ENCODE measurements around the gene TMPRSS6. TPM values are rescaled to one million over a fixed set of nuclear protein-coding genes. Genes with fewer than 3 reads are reported as not detected.

Gene TMPRSS6
- total and polyA plus RNA-seq, 4 experiments from 2014 or later: 0.61 to 0.90 TPM; not detected in 2

DNA sequence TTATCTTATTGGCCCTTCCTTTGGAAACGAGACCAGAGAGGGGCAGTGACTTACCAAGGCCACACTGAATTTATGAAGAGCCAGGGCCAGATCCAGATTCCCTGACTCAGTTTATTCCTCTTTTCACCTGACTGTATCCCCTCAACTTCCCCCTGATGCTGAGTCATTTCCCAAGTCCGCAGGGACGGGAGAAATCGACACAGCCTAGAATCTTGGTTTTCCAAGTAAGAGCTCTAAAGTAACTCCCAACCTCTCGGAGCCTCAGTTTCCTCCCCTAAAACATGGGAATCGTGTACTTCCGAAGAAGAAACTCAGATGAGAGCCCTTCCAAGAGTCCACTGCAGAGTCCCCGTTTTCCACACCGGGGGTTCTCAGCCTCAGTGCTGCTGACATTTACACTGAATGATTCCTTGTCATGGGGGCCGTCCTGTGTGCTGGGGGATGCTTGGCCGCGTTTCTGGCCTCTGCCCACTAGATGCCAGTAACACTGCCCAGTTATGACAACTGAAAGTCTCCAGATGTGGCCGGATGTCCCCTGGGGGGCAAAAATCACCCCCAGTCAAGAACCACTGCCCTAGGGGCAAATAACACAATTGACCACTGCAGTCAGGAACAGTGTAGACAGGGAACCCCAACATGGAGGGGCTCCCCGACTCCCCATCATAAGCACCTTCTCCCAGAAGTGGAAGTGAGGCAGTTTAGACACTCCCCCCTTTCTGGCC, 78.8 kb downstream of the TMPRSS6 start:
- intact Hi-C loops (cut with micrococcal nuclease): no loop called here
- peaks cover 0 to 5% of the 10 kb centered on the region in 2 donors for H3K27me3 Mint-ChIP-seq
- DNase-seq: no peak

DNA sequence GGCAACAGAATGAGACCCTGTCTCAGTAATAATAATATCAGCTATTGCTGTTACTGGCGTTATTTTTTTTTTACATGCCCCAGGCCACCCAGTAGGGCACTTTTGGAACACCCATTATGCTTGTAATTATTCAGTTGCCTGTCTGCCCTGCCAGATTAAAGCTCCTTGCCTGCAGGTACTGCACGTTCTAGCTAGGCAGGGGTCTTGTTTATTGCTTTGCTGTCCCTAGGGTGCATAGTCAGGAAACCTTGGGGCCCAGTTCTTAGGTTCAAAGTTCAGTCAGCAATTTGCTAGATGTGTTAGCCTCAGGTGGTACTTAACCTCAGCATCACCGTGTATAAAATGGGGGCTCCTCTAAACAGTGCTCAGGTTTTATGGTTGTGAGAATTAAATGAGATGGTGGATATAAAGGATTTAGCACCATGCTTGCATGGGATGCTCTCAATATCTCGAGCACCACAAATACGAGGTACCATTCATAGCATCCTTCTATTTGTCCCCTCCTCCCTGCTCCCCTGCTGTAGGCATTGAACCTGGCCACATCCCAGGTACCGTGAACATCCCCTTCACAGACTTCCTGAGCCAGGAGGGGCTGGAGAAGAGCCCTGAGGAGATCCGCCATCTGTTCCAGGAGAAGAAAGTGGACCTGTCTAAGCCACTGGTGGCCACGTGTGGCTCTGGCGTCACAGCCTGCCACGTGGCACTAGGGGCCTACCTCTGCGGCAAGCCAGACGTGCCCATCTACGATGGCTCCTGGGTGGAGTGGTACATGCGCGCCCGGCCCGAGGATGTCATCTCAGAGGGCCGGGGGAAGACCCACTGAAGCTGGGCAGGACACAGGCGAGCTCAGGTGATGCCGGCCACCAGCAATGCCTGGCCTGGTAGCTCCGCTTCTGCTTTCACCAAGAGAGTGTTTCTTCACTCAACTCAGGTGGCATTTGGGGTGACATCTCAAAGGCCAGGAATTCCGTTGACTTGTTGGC, 80.5 kb downstream of the TMPRSS6 start:
- no peak overlapping the region for H3K4me3 Mint-ChIP-seq
- H3K9me3 Mint-ChIP-seq: peaks cover 0 to 2% (median 0%) of the 10 kb centered on the region in 8 donors
- H3K4me1 Mint-ChIP-seq: peaks cover 0 to 1% (median 0%) of the 10 kb centered on the region in 4 donors
- no peak overlapping the region for H3K27ac Mint-ChIP-seq
- no peaks in the 10 kb centered on the region for H3K9me3 ChIP-seq (ENCODE audit: control insufficient read depth in 1 of 2, low read length in 2 of 2)
- H3K27me3 ChIP-seq (ENCODE audit: insufficient read depth, low read length): no peaks in the 10 kb centered on the region
- H3K36me3 Mint-ChIP-seq: no peaks in the 10 kb centered on the region
- POLR2A ChIA-PET (ENCODE audit: partially characterized antibody): no interaction called here
- H3K27me3 Mint-ChIP-seq: no peaks in the 10 kb centered on the region
- CTCF ChIA-PET (ENCODE audit: partially characterized antibody): interaction anchor here (1.3 kb wide), 1 partner anchor 9 kb away, joined by 4 read pairs; no protein-coding TSS in a partner anchor
- no peaks in the 10 kb centered on the region for H3K4me1 ChIP-seq (ENCODE audit: insufficient read depth, low read length)
- no peaks in the 10 kb centered on the region for H3K36me3 ChIP-seq (ENCODE audit: insufficient read depth, low read length)
- no peak for DNase-seq
- no peak overlapping the region for H3K27ac ChIP-seq (ENCODE audit: low read depth, low read length)
- intact Hi-C loops (cut with micrococcal nuclease): no loop called here
- H3K4me3 ChIP-seq (ENCODE audit: low read length in 2 of 2): no peak overlapping the region

More for the DNA sequence above, 78.8 kb downstream of the TMPRSS6 start:
- ChIA-PET CTCF (ENCODE audit: partially characterized antibody) (interaction anchor here (1.3 to 1.9 kb wide), 3 partner anchors 9 to 14 kb away, joined by 3 to 5 read pairs (median 4); no protein-coding TSS in a partner anchor), POLR2A (ENCODE audit: partially characterized antibody) (no interaction called here)
- no peaks in the 10 kb centered on the region for H3K4me1 Mint-ChIP-seq
- H3K9me3 ChIP-seq (ENCODE audit: control insufficient read depth in 1 of 2, low read length in 2 of 2): no peaks in the 10 kb centered on the region
- H3K4me1 ChIP-seq (ENCODE audit: insufficient read depth, low read length): no peaks in the 10 kb centered on the region
- H3K4me3 Mint-ChIP-seq: no peak overlapping the region
- H3K27ac ChIP-seq (ENCODE audit: low read depth, low read length): no peak overlapping the region
- H3K27me3 ChIP-seq (ENCODE audit: insufficient read depth, low read length): no peaks in the 10 kb centered on the region
- H3K9me3 Mint-ChIP-seq: peaks cover 0 to 2% (median 0%) of the 10 kb centered on the region in 8 donors
- H3K27ac Mint-ChIP-seq: no peak overlapping the region
- H3K36me3 ChIP-seq (ENCODE audit: insufficient read depth, low read length): no peaks in the 10 kb centered on the region
- no peak overlapping the region for H3K4me3 ChIP-seq (ENCODE audit: low read length in 2 of 2)
- H3K36me3 Mint-ChIP-seq: no peaks in the 10 kb centered on the region

DNA sequence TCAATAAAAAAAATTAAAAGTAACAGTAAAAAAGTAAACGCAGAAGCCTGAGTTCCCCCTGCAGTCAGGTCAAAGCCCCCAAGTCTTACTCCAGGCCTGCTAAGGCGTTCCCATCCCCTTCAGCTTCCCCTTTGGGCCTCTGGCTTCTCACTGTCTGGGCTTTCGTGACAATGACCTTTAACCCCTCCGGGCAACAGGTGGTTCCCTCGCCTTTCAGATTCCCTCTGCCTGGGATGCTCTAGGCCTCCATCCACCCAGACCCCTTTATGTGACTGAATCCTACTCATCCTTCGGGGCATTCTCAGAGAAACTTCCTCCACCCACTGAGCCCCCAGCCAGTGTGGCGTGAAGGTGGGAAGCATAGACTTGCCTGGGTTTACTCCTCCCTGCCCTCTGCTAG, 82.0 kb downstream of the TMPRSS6 start:
- H3K27ac Mint-ChIP-seq: no peak overlapping the region
- no peak for DNase-seq
- Histone ChIP-seq H3K9me3 (ENCODE audit: control insufficient read depth in 1 of 2, low read length in 2 of 2) (no peaks in the 10 kb centered on the region), H3K4me1 (ENCODE audit: insufficient read depth, low read length) (no peaks in the 10 kb centered on the region), H3K36me3 (ENCODE audit: insufficient read depth, low read length) (no peaks in the 10 kb centered on the region), H3K27ac (ENCODE audit: low read depth, low read length) (no peak overlapping the region), H3K27me3 (ENCODE audit: insufficient read depth, low read length) (no peaks in the 10 kb centered on the region), H3K4me3 (ENCODE audit: low read length in 2 of 2) (no peak overlapping the region)
- H3K4me3 Mint-ChIP-seq: no peak overlapping the region
- peaks cover 0 to 1% (median 0%) of the 10 kb centered on the region in 4 donors for H3K4me1 Mint-ChIP-seq
- intact Hi-C loops (cut with micrococcal nuclease): no loop called here
- peaks cover 0 to 2% (median 0%) of the 10 kb centered on the region in 8 donors for H3K9me3 Mint-ChIP-seq
- H3K27me3 Mint-ChIP-seq: no peaks in the 10 kb centered on the region
- POLR2A ChIA-PET (ENCODE audit: partially characterized antibody): no interaction called here
- CTCF ChIA-PET (ENCODE audit: partially characterized antibody): no interaction called here
- H3K36me3 Mint-ChIP-seq: no peaks in the 10 kb centered on the region

DNA sequence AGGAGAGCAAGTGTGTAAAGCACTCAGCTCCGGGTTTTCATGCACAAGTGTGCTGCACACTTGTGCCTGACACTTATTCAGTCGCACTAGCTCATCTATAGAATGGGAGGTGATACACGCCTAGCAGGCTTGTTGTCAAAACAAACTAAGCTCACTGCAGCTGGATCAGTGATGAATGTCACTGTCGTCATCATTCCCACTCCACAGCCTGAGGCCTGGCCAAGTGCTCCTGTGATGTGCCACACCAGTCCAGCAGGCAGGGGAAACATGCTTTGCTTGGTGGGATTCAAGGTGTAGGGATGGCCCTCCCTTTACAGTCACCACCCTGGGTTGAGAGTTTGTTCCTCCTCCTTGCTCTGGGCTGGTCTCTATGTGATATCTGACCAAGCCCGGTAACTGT, 83.2 kb downstream of the TMPRSS6 start:
- no peak for DNase-seq
- ChIA-PET CTCF (ENCODE audit: partially characterized antibody) (interaction anchor here (1.3 to 1.5 kb wide), 3 partner anchors 10 to 269 kb away, joined by 3 to 4 read pairs (median 3); a partner anchor contains a TSS), POLR2A (ENCODE audit: partially characterized antibody) (no interaction called here)
- Histone ChIP-seq H3K4me1 (ENCODE audit: insufficient read depth, low read length) (no peaks in the 10 kb centered on the region), H3K4me3 (ENCODE audit: low read length in 2 of 2) (no peak overlapping the region), H3K36me3 (ENCODE audit: insufficient read depth, low read length) (no peaks in the 10 kb centered on the region), H3K27ac (ENCODE audit: low read depth, low read length) (no peak overlapping the region), H3K27me3 (ENCODE audit: insufficient read depth, low read length) (no peaks in the 10 kb centered on the region), H3K9me3 (ENCODE audit: control insufficient read depth in 1 of 2, low read length in 2 of 2) (no peaks in the 10 kb centered on the region)
- intact Hi-C loops (cut with micrococcal nuclease): no loop called here
- Mint-ChIP-seq H3K9me3 (no peaks in the 10 kb centered on the region), H3K27ac (no peak overlapping the region), H3K36me3 (no peaks in the 10 kb centered on the region), H3K27me3 (peaks cover 0 to 5% of the 10 kb centered on the region in 2 donors), H3K4me3 (no peak overlapping the region), H3K4me1 (peaks cover 1 to 9% (median 4%) of the 10 kb centered on the region in 4 donors)

GRCh38 chr22:37025500-37026070, 83.9 kb downstream of the TMPRSS6 start:
- Mint-ChIP-seq H3K4me3 (no peak overlapping the region), H3K4me1 (peaks cover 1 to 10% (median 4%) of the 10 kb centered on the region in 4 donors), H3K9me3 (no peaks in the 10 kb centered on the region), H3K27me3 (peaks cover 0 to 5% of the 10 kb centered on the region in 2 donors), H3K27ac (peak overlapping the region in 1 of 7 donors; percentile 59), H3K36me3 (no peaks in the 10 kb centered on the region)
- POLR2A ChIA-PET (ENCODE audit: partially characterized antibody): no interaction called here
- H3K9me3 ChIP-seq (ENCODE audit: control insufficient read depth in 1 of 2, low read length in 2 of 2): no peaks in the 10 kb centered on the region
- H3K4me1 ChIP-seq (ENCODE audit: insufficient read depth, low read length): no peaks in the 10 kb centered on the region
- H3K36me3 ChIP-seq (ENCODE audit: insufficient read depth, low read length): no peaks in the 10 kb centered on the region
- DNase-seq: no peak
- H3K27me3 ChIP-seq (ENCODE audit: insufficient read depth, low read length): no peaks in the 10 kb centered on the region
- H3K27ac ChIP-seq (ENCODE audit: low read depth, low read length): no peak overlapping the region
- intact Hi-C loops (cut with micrococcal nuclease): no loop called here
- CTCF ChIA-PET (ENCODE audit: partially characterized antibody): interaction anchor here (1.3 to 1.5 kb wide), 4 partner anchors 9 to 269 kb away, joined by 3 to 5 read pairs (median 4); a partner anchor contains a TSS
- H3K4me3 ChIP-seq (ENCODE audit: low read length in 2 of 2): no peak overlapping the region

DNA sequence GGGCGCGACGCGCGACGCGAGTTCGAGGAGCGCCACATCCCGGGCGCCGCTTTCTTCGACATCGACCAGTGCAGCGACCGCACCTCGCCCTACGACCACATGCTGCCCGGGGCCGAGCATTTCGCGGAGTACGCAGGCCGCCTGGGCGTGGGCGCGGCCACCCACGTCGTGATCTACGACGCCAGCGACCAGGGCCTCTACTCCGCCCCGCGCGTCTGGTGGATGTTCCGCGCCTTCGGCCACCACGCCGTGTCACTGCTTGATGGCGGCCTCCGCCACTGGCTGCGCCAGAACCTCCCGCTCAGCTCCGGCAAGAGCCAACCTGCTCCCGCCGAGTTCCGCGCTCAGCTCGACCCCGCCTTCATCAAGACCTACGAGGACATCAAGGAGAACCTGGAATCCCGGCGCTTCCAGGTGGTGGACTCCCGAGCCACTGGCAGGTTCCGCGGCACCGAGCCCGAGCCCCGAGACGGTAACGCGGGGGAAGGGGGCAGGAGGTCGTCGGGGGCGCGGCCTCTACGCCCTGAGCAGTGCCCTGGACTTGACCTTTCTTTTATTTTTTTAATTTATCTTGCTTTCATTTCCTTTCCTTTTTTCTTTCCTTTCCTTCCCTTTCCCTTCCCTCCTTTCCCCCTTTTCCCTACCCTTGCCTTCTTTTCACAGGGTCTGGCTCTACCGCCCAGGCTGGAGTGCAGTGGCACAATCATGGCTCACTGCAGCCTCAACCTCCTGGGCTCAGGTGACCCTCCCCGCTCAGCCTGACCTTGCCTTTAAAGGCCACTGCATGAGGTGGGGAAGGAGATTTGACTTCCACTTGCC, 85.0 kb downstream of the TMPRSS6 start:
- Histone ChIP-seq H3K4me1 (ENCODE audit: insufficient read depth, low read length) (peaks cover 8% of the 10 kb centered on the region), H3K27me3 (ENCODE audit: insufficient read depth, low read length) (no peaks in the 10 kb centered on the region), H3K4me3 (ENCODE audit: low read length in 2 of 2) (no peak overlapping the region), H3K9me3 (ENCODE audit: control insufficient read depth in 1 of 2, low read length in 2 of 2) (no peaks in the 10 kb centered on the region), H3K27ac (ENCODE audit: low read depth, low read length) (no peak overlapping the region), H3K36me3 (ENCODE audit: insufficient read depth, low read length) (no peaks in the 10 kb centered on the region)
- no peak overlapping the region for H3K27ac Mint-ChIP-seq
- ChIA-PET POLR2A (ENCODE audit: partially characterized antibody) (no interaction called here), CTCF (ENCODE audit: partially characterized antibody) (interaction anchor here (1.5 kb wide), 1 partner anchor 266 kb away, joined by 5 read pairs; no protein-coding TSS in a partner anchor)
- peaks cover 3 to 18% (median 12%) of the 10 kb centered on the region in 4 donors for H3K4me1 Mint-ChIP-seq
- DNase-seq: no peak
- H3K27me3 Mint-ChIP-seq: peaks cover 0 to 5% of the 10 kb centered on the region in 2 donors
- no peak overlapping the region for H3K4me3 Mint-ChIP-seq
- no peaks in the 10 kb centered on the region for H3K9me3 Mint-ChIP-seq
- no peaks in the 10 kb centered on the region for H3K36me3 Mint-ChIP-seq
- intact Hi-C loops (cut with micrococcal nuclease): no loop called here
